ENCODE data around the gene SH2D7.

DNA sequence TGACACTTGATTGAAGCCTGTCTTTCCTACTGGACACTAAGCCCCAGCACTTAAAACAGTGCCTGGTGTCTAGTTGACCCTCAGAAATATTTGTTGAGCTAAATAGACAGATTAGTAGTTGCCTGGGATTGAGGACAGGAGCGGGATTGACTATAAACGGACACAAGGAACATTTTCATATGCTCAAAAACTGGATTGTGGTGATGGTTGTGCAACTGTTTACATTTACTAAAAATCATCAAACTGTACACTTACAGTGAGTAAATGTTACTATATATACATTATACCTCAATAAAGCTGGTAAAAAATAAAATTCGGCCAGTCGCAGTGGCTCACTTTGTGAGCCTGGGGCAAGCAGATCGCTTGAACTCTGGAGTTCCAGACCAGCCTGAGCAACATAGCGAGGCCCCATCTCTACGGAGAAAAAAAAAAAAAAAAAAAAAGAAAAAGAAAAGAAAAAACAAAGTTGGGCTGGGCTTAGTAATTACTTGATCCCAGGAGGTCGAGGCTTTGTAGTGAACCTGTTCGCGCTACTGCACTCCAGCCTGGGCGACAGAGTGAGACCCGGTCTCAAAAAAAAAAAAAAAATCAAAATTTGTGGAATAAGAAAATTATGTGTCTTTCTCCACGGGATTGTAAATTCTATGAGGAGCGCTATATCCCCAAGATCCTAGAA, 56.2 kb downstream of the SH2D7 start:
- TF ChIP-seq, protein P1, sequence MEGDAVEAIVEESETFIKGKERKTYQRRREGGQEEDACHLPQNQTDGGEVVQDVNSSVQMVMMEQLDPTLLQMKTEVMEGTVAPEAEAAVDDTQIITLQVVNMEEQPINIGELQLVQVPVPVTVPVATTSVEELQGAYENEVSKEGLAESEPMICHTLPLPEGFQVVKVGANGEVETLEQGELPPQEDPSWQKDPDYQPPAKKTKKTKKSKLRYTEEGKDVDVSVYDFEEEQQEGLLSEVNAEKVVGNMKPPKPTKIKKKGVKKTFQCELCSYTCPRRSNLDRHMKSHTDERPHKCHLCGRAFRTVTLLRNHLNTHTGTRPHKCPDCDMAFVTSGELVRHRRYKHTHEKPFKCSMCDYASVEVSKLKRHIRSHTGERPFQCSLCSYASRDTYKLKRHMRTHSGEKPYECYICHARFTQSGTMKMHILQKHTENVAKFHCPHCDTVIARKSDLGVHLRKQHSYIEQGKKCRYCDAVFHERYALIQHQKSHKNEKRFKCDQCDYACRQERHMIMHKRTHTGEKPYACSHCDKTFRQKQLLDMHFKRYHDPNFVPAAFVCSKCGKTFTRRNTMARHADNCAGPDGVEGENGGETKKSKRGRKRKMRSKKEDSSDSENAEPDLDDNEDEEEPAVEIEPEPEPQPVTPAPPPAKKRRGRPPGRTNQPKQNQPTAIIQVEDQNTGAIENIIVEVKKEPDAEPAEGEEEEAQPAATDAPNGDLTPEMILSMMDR (IDR thresholded peaks at IDR 0.05; ENCODE audit: low read depth, low read length) = no peak
- TF ChIP-seq EZH2phosphoT487 (IDR thresholded peaks at IDR 0.05; ENCODE audit: low read depth) = no peak
